ENCODE measurements around the gene MAN2A2. TPM values are rescaled to one million over a fixed set of nuclear protein-coding genes. Genes with fewer than 3 reads are reported as not detected.

MAN2A2 gene
- polyA plus RNA-seq, 1 experiment = 14.3 TPM

- Histone ChIP-seq H3K4me3 (ENCODE audit: low read depth, low read length) (no peak overlapping the region), H3K27ac (ENCODE audit: low read depth, low read length) (no peak overlapping the region), H3K9me3 (ENCODE audit: control insufficient read depth, insufficient read depth, low read length) (no peaks in the 10 kb centered on the region; the same call in 1 of the 2 replicates), H3K27me3 (ENCODE audit: control insufficient read depth, insufficient read depth, low read length) (no peaks in the 10 kb centered on the region)
- DNase-seq (ENCODE audit: low read depth, low spot score) = no peak
- TF ChIP-seq CTCF (IDR thresholded peaks at IDR 0.05; ENCODE audit: low read depth, low read length) = no peak
- ChIA-PET CTCF (interaction anchor here (0.7 kb wide), 1 partner anchor 618 kb away, joined by 4 read pairs; no protein-coding TSS in a partner anchor), POLR2A (no interaction called here)
Observed at GRCh38 chr15:90911302-90911623, 8.2 kb downstream of the MAN2A2 start.

DNA sequence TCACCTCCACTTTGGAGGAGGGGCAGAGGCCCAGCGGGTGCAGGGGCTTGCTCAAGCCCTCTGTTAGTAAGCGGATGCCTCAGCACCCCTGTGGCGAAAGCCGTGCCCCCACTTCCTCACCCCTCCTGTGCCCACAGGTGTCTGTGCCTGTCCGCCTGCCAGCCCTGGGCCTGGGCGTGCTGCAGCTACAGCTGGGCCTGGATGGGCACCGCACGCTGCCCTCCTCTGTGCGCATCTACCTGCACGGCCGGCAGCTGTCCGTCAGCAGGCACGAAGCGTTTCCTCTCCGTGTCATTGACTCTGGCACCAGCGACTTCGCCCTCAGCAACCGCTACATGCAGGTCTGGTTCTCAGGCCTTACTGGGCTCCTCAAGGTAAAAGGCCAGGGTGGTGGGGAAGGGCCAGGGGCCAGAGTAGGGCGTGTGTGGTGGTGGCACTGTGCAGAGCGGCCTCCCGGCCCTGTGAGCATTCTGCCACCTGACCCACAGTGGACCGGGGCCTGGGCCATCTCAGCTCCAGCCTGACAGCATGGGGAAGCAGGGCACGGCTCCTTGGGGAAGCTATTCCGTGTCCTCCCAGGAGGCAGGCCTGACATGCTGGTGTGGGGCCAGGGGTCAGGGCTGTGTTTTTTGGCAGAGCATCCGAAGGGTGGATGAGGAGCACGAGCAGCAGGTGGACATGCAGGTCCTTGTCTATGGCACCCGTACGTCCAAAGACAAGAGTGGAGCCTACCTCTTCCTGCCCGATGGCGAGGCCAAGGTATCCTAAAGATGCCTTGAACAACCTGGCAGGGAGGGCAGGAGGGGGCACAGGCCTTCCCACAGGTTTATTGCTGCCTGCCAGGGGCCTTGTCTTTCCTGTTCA lies 9.0 kb downstream of the MAN2A2 start:
- ChIA-PET CTCF (interaction anchor here (0.7 to 3.0 kb wide), 2 partner anchors 20 to 619 kb away, joined by 4 to 14 read pairs; partner anchors contain the start of gene HDDC3), POLR2A (no interaction called here)
- no peak for TF ChIP-seq CTCF (IDR thresholded peaks at IDR 0.05; ENCODE audit: low read depth, low read length)
- Histone ChIP-seq H3K4me3 (ENCODE audit: low read depth, low read length) (no peak overlapping the region), H3K27me3 (ENCODE audit: control insufficient read depth, insufficient read depth, low read length) (no peaks in the 10 kb centered on the region), H3K27ac (ENCODE audit: low read depth, low read length) (no peak overlapping the region), H3K9me3 (ENCODE audit: control insufficient read depth, insufficient read depth, low read length) (no peaks in the 10 kb centered on the region; the same call in 1 of the 2 replicates)
- no peak for DNase-seq (ENCODE audit: low read depth, low spot score)

DNA sequence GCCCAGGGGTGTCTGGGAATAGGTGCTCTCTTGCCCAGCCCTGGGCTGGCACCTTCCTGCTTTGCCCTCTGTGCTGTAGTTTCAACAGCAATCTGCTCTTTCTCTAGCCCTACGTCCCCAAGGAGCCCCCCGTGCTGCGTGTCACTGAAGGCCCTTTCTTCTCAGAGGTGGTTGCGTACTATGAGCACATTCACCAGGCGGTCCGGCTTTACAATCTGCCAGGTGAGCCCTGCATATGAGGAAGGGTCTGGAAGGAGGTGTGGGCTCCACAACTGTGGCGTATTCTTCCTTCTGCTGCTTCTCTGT lies 9.6 kb downstream of the MAN2A2 start:
- Histone ChIP-seq H3K27ac (ENCODE audit: low read depth, low read length) (no peak overlapping the region), H3K9me3 (ENCODE audit: control insufficient read depth, insufficient read depth, low read length) (no peaks in the 10 kb centered on the region; the same call in 1 of the 2 replicates), H3K27me3 (ENCODE audit: control insufficient read depth, insufficient read depth, low read length) (no peaks in the 10 kb centered on the region), H3K4me3 (ENCODE audit: low read depth, low read length) (no peak overlapping the region)
- CTCF ChIA-PET = interaction anchor here (3.0 kb wide), 1 partner anchor 20 kb away, joined by 14 read pairs; the partner anchor contains the start of gene HDDC3
- no peak for DNase-seq (ENCODE audit: low read depth, low spot score)
- POLR2A ChIA-PET = no interaction called here
- no peak for TF ChIP-seq CTCF (IDR thresholded peaks at IDR 0.05; ENCODE audit: low read depth, low read length)

DNA sequence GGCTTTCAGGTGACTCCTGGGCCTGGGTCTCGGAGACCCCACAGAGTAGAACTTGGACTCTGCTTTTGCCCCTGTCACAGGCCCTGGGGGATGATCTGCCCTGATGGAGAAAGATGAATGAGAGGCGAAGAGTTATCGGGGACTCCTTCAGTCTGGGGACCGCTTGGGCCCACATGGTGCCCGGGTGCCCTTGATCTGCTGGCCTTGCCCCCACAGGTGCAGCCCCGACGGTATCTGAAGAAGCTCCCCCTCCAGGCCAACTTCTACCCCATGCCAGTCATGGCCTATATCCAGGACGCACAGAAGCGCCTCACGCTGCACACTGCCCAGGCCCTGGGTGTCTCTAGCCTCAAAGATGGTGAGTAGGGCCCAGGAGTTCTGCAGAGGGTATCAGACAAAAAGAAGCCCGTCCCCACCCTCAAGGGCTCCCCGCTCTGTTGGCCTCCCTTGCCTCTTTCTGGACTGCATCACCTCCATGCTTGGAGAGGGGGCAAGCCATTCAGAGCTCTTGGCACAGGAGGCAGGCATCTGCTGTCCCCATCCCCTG lies 10.4 kb downstream of the MAN2A2 start:
- CTCF ChIA-PET = interaction anchor here (3.0 kb wide), 1 partner anchor 19 kb away, joined by 14 read pairs; the partner anchor contains the start of gene HDDC3
- TF ChIP-seq CTCF (IDR thresholded peaks at IDR 0.05; ENCODE audit: low read depth, low read length) = no peak

More for the DNA sequence above, 10.4 kb downstream of the MAN2A2 start:
- Histone ChIP-seq H3K4me3 (ENCODE audit: low read depth, low read length) (no peak overlapping the region), H3K27ac (ENCODE audit: low read depth, low read length) (no peak overlapping the region), H3K27me3 (ENCODE audit: control insufficient read depth, insufficient read depth, low read length) (no peaks in the 10 kb centered on the region), H3K9me3 (ENCODE audit: control insufficient read depth, insufficient read depth, low read length) (no peaks in the 10 kb centered on the region; the same call in 1 of the 2 replicates)
- DNase-seq (ENCODE audit: low read depth, low spot score) = no peak
- POLR2A ChIA-PET = no interaction called here
